Bronchial epithelial cell (primary cell): Measurements from ENCODE around the gene E2F3. TPM values are rescaled to one million over a fixed set of nuclear protein-coding genes. Genes with fewer than 3 reads are reported as not detected.
"Not testable (repeated sequence)": the region's sequence is repeated elsewhere in the genome, so short reads cannot be mapped to it uniquely, and the experiment has no call there.

Experiments
- DNase-seq: peaks from one replicate; pipeline ENCODE4 v3.0.0-alpha.2; 2010; ENCODE audit warnings: low read depth
- FAIRE-seq: peaks from 2 replicates; lab custom pipeline; 2011; peaks lifted over from hg19 to GRCh38; lab: Jason Lieb, UNC
- H3K27me3 ChIP-seq: 2 replicates; pipeline ENCODE4 v1.5.1; 2011; ENCODE audit warnings: low read length; ENCODE audit not compliant: control insufficient read depth, insufficient read depth
- H3K36me3 ChIP-seq: 2 replicates; pipeline ENCODE4 v1.5.1; 2011; ENCODE audit warnings: low read length; ENCODE audit not compliant: control insufficient read depth, insufficient read depth
- H3K4me3 ChIP-seq: 2 replicates; pipeline ENCODE4 v1.5.1; 2011; ENCODE audit warnings: mild to moderate bottlenecking, low read depth, low read length, control low read depth
- CTCF ChIP-seq: IDR thresholded peaks from 2 replicates; pipeline ENCODE4 v1.5.1; 2011; ENCODE audit warnings: mild to moderate bottlenecking, moderate library complexity, low read length, control low read depth, inconsistent platforms; ENCODE audit not compliant: insufficient read depth, severe bottlenecking
- total RNA-seq: library from RNA; depleted of rRNA; stranded (reverse); fragments of >200 nt; gene quantifications from 2 replicates; pipeline ENCODE4 v1.2.1, GENCODE V29; 2014

The E2F3 gene
- total RNA-seq, 1 donor from 2014 or later: 2.6 TPM

- TF ChIP-seq CTCF: no peak
- FAIRE-seq (no peak), DNase-seq (no peak)
- Histone ChIP-seq H3K4me3 (no peak overlapping the region), H3K36me3 (peaks cover 3% of the 10 kb centered on the region), H3K27me3 (no peaks in the 10 kb centered on the region)
Observed at GRCh38 chr6:20492099-20492498, 90.4 kb downstream of the E2F3 start.

- no peak for FAIRE-seq
- Histone ChIP-seq H3K27me3 (no peaks in the 10 kb centered on the region), H3K36me3 (no peaks in the 10 kb centered on the region), H3K4me3 (no peak overlapping the region)
- DNase-seq: no peak
- no peak for TF ChIP-seq CTCF
Observed at GRCh38 chr6:20497216-20498040, 95.7 kb downstream of the E2F3 start.

- Histone ChIP-seq H3K36me3 (no peaks in the 10 kb centered on the region), H3K4me3 (no peak overlapping the region), H3K27me3 (no peaks in the 10 kb centered on the region)
- TF ChIP-seq CTCF: no peak
- no peak for FAIRE-seq
- DNase-seq: no peak
Observed at GRCh38 chr6:20498041-20498385, 96.3 kb downstream of the E2F3 start.

- H3K27me3 ChIP-seq: no peaks in the 10 kb centered on the region
- DNase-seq (no peak), FAIRE-seq (no peak)
- TF ChIP-seq CTCF: no peak
- no peak overlapping the region for H3K4me3 ChIP-seq
- no peaks in the 10 kb centered on the region for H3K36me3 ChIP-seq
Observed at GRCh38 chr6:20509212-20509611, 107.5 kb downstream of the E2F3 start.

- FAIRE-seq (no peak), DNase-seq (no peak)
- TF ChIP-seq CTCF: no peak
- H3K36me3 ChIP-seq: no peaks in the 10 kb centered on the region
- no peaks in the 10 kb centered on the region for H3K27me3 ChIP-seq
- H3K4me3 ChIP-seq: no peak overlapping the region
Observed at GRCh38 chr6:20511852-20512251, 110.2 kb downstream of the E2F3 start.

GRCh38 chr6:20525208-20525607 is 123.5 kb downstream of the E2F3 start:
- DNase-seq, H3K36me3 ChIP-seq, H3K27me3 ChIP-seq, H3K4me3 ChIP-seq, FAIRE-seq: not testable (repeated sequence)
